ENCODE results near the gene ZNF839. TPM values are rescaled to one million over a fixed set of nuclear protein-coding genes. Genes with fewer than 3 reads are reported as not detected.
A peak's percentile ranks its signal among the peaks of the same experiment; 100 is the strongest.
"Not testable (repeated sequence)": the region's sequence is repeated elsewhere in the genome, so short reads cannot be mapped to it uniquely, and the experiment has no call there.

The ZNF839 gene
- total and polyA plus RNA-seq, 12 donors, result 7.4 to 28.2 (median 14.5) TPM

- Histone ChIP-seq H3K27ac (no peak overlapping the region), H3K4me1 (replicated peaks in 1 of 2) (peaks cover 7 to 18% of the 10 kb centered on the region in 2 donors), H3K27me3 (no peaks in the 10 kb centered on the region), H3K4me3 (no peak overlapping the region), H3K9me3 (replicated peaks in 1 of 3) (no peaks in the 10 kb centered on the region), H3K36me3 (replicated peaks in 1 of 2) (no peaks in the 10 kb centered on the region)
- DNase-seq, result no peak
- intact Hi-C loops (cut with DNase I), result no loop called here
- WGBS, 4 donors, result 93 to 98% (median 95%) methylated on average over 23 to 33 of the region's 33 CpGs
- TF ChIP-seq, protein P1, sequence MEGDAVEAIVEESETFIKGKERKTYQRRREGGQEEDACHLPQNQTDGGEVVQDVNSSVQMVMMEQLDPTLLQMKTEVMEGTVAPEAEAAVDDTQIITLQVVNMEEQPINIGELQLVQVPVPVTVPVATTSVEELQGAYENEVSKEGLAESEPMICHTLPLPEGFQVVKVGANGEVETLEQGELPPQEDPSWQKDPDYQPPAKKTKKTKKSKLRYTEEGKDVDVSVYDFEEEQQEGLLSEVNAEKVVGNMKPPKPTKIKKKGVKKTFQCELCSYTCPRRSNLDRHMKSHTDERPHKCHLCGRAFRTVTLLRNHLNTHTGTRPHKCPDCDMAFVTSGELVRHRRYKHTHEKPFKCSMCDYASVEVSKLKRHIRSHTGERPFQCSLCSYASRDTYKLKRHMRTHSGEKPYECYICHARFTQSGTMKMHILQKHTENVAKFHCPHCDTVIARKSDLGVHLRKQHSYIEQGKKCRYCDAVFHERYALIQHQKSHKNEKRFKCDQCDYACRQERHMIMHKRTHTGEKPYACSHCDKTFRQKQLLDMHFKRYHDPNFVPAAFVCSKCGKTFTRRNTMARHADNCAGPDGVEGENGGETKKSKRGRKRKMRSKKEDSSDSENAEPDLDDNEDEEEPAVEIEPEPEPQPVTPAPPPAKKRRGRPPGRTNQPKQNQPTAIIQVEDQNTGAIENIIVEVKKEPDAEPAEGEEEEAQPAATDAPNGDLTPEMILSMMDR (IDR thresholded peaks at IDR 0.05), result no peak
- no peak for TF ChIP-seq POLR2A (IDR thresholded peaks at IDR 0.05)
Observed at GRCh38 chr14:102297436-102298170, 21.9 kb upstream of the ZNF839 start.

GRCh38 chr14:102298303-102299070, 21.1 kb upstream of the ZNF839 start:
- WGBS, 4 donors, result 90 to 94% (median 93%) methylated on average over 11 to 12 of the region's 12 CpGs
- not testable (repeated sequence) for DNase-seq

DNA sequence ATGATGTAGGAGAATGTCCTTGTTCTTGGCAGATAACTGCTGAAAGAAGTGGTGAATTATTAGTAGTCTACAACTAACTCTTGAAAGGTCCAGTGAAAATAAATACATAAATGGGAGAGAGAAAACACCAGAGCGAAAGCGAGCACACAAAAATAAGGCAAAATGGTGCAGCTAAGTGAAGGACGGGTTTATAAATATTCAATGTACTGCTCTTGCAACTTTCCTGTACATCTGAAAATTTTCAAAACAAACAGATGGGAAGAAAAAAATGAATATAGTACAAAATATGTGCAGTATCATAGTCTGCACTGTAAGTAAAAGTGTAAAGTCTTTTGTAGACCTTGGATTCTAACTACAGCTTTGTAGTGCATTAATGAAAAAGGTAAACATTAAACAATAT, 15.9 kb upstream of the ZNF839 start:
- Histone ChIP-seq H3K27me3 (no peaks in the 10 kb centered on the region), H3K9me3 (replicated peaks in 1 of 3) (no peaks in the 10 kb centered on the region), H3K4me1 (replicated peaks in 1 of 2) (peaks cover 0 to 9% of the 10 kb centered on the region in 2 donors), H3K27ac (peak overlapping the region in 1 of 5 donors; percentile 7), H3K36me3 (replicated peaks in 1 of 2) (no peaks in the 10 kb centered on the region), H3K4me3 (no peak overlapping the region)
- intact Hi-C loops (cut with DNase I), result no loop called here
- DNase-seq, result no peak
- no peak for TF ChIP-seq POLR2A (IDR thresholded peaks at IDR 0.05)
- TF ChIP-seq, protein P1 (IDR thresholded peaks at IDR 0.05), result no peak
- WGBS, 4 donors, result 63 to 86% (median 69%) methylated on average over 3 of the region's 3 CpGs

More at GRCh38 chr14:102298303-102299070, 21.1 kb upstream of the ZNF839 start:
- H3K4me3 ChIP-seq; H3K9me3 ChIP-seq (replicated peaks in 1 of 3); H3K27ac ChIP-seq; H3K36me3 ChIP-seq (replicated peaks in 1 of 2); H3K27me3 ChIP-seq; intact Hi-C loops (cut with DNase I): not testable (repeated sequence)
- peaks cover 7 to 21% of the 10 kb centered on the region in 2 donors for H3K4me1 ChIP-seq (replicated peaks in 1 of 2)

GRCh38 chr14:102304611-102305506, 14.7 kb upstream of the ZNF839 start, which contains the start of gene MOK:
Gene MOK, minus strand, starts transcription at chr14:102305164. Its CDS starts 196 bp downstream, at chr14:102304968.
- peak; percentile 95 to 99 (median 97) for DNase-seq
- H3K4me3 ChIP-seq, result peak within 1 kb of the TSS; percentile 69 to 93 (median 76)
- intact Hi-C loops (cut with DNase I), result no loop called here
- TF ChIP-seq POLR2A (IDR thresholded peaks at IDR 0.05), result no peak
- TF ChIP-seq, protein P1 (IDR thresholded peaks at IDR 0.05), result no peak
- H3K27me3 ChIP-seq, result no peaks in the 10 kb centered on the region
- H3K27ac ChIP-seq, result peak within 1 kb of the TSS in 3 of 5 donors; percentile 55 to 82 (median 65)
- H3K36me3 ChIP-seq (replicated peaks in 1 of 2), result no peaks in the 10 kb centered on the region
- 0 to 2% (median 1%) methylated on average over 24 to 53 of the region's 53 CpGs for WGBS, 4 donors
- H3K9me3 ChIP-seq (replicated peaks in 1 of 3), result no peaks in the 10 kb centered on the region
- peaks cover 0 to 9% of the 10 kb centered on the region in 2 donors for H3K4me1 ChIP-seq (replicated peaks in 1 of 2)

All from adrenal gland (tissue), 12 donors.